CD14-positive monocyte (primary cell): ENCODE measurements around the gene GRIN3A. TPM values are rescaled to one million over a fixed set of nuclear protein-coding genes. Genes with fewer than 3 reads are reported as not detected.

ENCODE experiments used
- DNase-seq, 3 donors: peaks; one replicate each; pipeline ENCODE4 v3.0.0-alpha.2; 2011 to 2022
- H2AFZ ChIP-seq: 2 replicates; pipeline ENCODE4 v1.6.0; 2012; ENCODE audit warnings: mild to moderate bottlenecking, low read depth, low read length, inconsistent platforms; ENCODE audit not compliant: insufficient read depth, poor library complexity, severe bottlenecking
- H3K27ac ChIP-seq, 2 donors: 1 replicate in 1 of 2; 2 replicates in 1 of 2; pipeline ENCODE4 v1.5.1; 2012 to 2013; ENCODE audit warnings: low read length in 2 of 2, control low read depth in 1 of 2, inconsistent platforms in 1 of 2, low read depth in 1 of 2, mild to moderate bottlenecking in 1 of 2
- H3K27me3 ChIP-seq, 2 donors: one replicate each; pipeline versions ENCODE4 v1.6.0 to v1.6.1; 2011 to 2013; ENCODE audit warnings: low read length in 2 of 2; ENCODE audit not compliant: control insufficient read depth in 2 of 2, insufficient read depth in 2 of 2
- H3K36me3 ChIP-seq, 2 donors: replicated peaks in 1 of 2; 1 replicate in 1 of 2; 2 replicates in 1 of 2; pipeline versions ENCODE4 v1.5.1 to v1.6.1; 2012 to 2013; ENCODE audit warnings: low read length in 2 of 2, control low read depth in 1 of 2, inconsistent platforms in 1 of 2, mild to moderate bottlenecking in 1 of 2; ENCODE audit not compliant: insufficient read depth in 2 of 2, control insufficient read depth in 1 of 2
- H3K4me1 ChIP-seq, 2 donors: 1 replicate in 1 of 2; 2 replicates in 1 of 2; pipeline versions ENCODE4 v1.5.1 to v1.6.1; 2012 to 2013; ENCODE audit warnings: low read length in 2 of 2, control low read depth in 1 of 2, inconsistent platforms in 1 of 2, mild to moderate bottlenecking in 1 of 2, moderate library complexity in 1 of 2; ENCODE audit not compliant: insufficient read depth in 2 of 2, control insufficient read depth in 1 of 2
- H3K4me2 ChIP-seq: replicated peaks from 2 replicates; pipeline ENCODE3; 2012; ENCODE audit warnings: low read length, moderate library complexity, mild to moderate bottlenecking; ENCODE audit not compliant: poor library complexity, severe bottlenecking; ENCODE audit errors: extremely low read depth
- H3K4me3 ChIP-seq, 3 experiments: fragments of 200-600 bp in 1 of 3; sonication (generic) in 1 of 3; replicated peaks in 1 of 3; 1 replicate in 2 of 3; 2 replicates in 1 of 3; pipeline ENCODE4 v1.5.1; 2011 to 2013; ENCODE audit warnings: low read length in 3 of 3, mild to moderate bottlenecking in 3 of 3, control low read depth in 2 of 3, low read depth in 2 of 3, inconsistent platforms in 1 of 3, moderate library complexity in 1 of 3
- H3K79me2 ChIP-seq: 2 replicates; pipeline ENCODE4 v1.6.0; 2012; ENCODE audit warnings: mild to moderate bottlenecking, control low read depth, inconsistent platforms, low read length, moderate library complexity; ENCODE audit not compliant: insufficient read depth
- H3K9ac ChIP-seq: 2 replicates; pipeline ENCODE4 v1.6.0; 2017; ENCODE audit warnings: low read length, mild to moderate bottlenecking; ENCODE audit not compliant: insufficient read depth, poor library complexity, severe bottlenecking
- H3K9me3 ChIP-seq, 2 donors: replicated peaks in 1 of 2; 1 replicate in 1 of 2; 2 replicates in 1 of 2; pipeline versions ENCODE4 v1.5.1 to v1.6.1; 2012 to 2013; ENCODE audit warnings: low read length in 2 of 2, control low read depth in 1 of 2; ENCODE audit not compliant: control insufficient read depth in 1 of 2, insufficient read depth in 1 of 2
- H4K20me1 ChIP-seq: 2 replicates; pipeline ENCODE4 v1.6.0; 2012; ENCODE audit warnings: mild to moderate bottlenecking, low read length, control low read depth, moderate library complexity; ENCODE audit not compliant: insufficient read depth
- H3K27ac Mint-ChIP-seq, 7 donors: one replicate each; pipeline ENCODE4 v1.8.0; 2020; ENCODE audit warnings: mild to moderate bottlenecking in 7 of 7, mixed read lengths in 7 of 7, moderate library complexity in 6 of 7, inconsistent platforms in 2 of 7
- H3K27me3 Mint-ChIP-seq, 3 donors: one replicate each; pipeline ENCODE4 v1.8.0; 2021 to 2022; ENCODE audit warnings: low read depth in 3 of 3, mild to moderate bottlenecking in 3 of 3, mixed read lengths in 3 of 3, moderate library complexity in 3 of 3, inconsistent platforms in 1 of 3
- H3K36me3 Mint-ChIP-seq, 2 donors: one replicate each; pipeline ENCODE4 v1.8.0; 2020; ENCODE audit warnings: mixed read lengths in 2 of 2, inconsistent platforms in 1 of 2, mild to moderate bottlenecking in 1 of 2
- H3K4me1 Mint-ChIP-seq: one replicate; pipeline ENCODE4 v1.8.0; 2020; ENCODE audit warnings: mild to moderate bottlenecking, mixed read lengths
- H3K4me3 Mint-ChIP-seq, 2 donors: one replicate each; pipeline ENCODE4 v1.8.0; 2020; ENCODE audit warnings: mild to moderate bottlenecking in 2 of 2, mixed read lengths in 2 of 2, moderate library complexity in 1 of 2
- H3K9me3 Mint-ChIP-seq, 7 donors: one replicate each; pipeline ENCODE4 v1.8.0; 2020 to 2022; ENCODE audit warnings: mixed read lengths in 7 of 7, mild to moderate bottlenecking in 6 of 7, moderate library complexity in 6 of 7, inconsistent platforms in 2 of 7
- CTCF ChIP-seq: fragments of 200-600 bp; IDR thresholded peaks from one replicate; pipeline ENCODE4 v1.8.0; 2022; ENCODE audit warnings: antibody characterized with exemption, mild to moderate bottlenecking
- WGBS: methylation state at CpG from one replicate; pipeline ENCODE4 v1.1.5; 2013; ENCODE audit warnings: missing lambda C conversion rate; ENCODE audit not compliant: insufficient coverage; 5-methylcytosine and 5-hydroxymethylcytosine counted together
- intact Hi-C, 2 donors: fragments of 100-400 bp; cut with micrococcal nuclease; formaldehyde crosslinking; loops; one replicate each; pipeline versions ENCODE4 v1.15.0 to v1.15.1; 2023
- polyA plus RNA-seq, 3 donors: library from polyadenylated mRNA; depleted of rRNA in 1 of 3; unstranded in 2 of 3; stranded (reverse) in 1 of 3; fragments of 300-500 nt in 2 of 3; fragments of >200 nt in 1 of 3; fragmentation: Illumina TruSeq in 2 of 3; gene quantifications; 1 replicate in 2 of 3; 2 replicates in 1 of 3; pipeline ENCODE4 v1.2.3, GENCODE V29; 2012 to 2021

GRIN3A gene
- polyA plus RNA-seq, 3 donors, result 0.11 to 0.39 (median 0.16) TPM

GRCh38 chr9:101567725-101568350, 170.6 kb downstream of the GRIN3A start:
- DNase-seq, result no peak
- Histone ChIP-seq H3K4me2 (no peak overlapping the region), H4K20me1 (no peaks in the 10 kb centered on the region), H3K4me1 (no peaks in the 10 kb centered on the region), H3K9ac (no peak overlapping the region), H3K27me3 (no peaks in the 10 kb centered on the region), H3K9me3 (no peaks in the 10 kb centered on the region), H3K79me2 (no peaks in the 10 kb centered on the region), H3K27ac (no peak overlapping the region), H2AFZ (no peak overlapping the region), H3K36me3 (peaks cover 42 to 82% of the 10 kb centered on the region in 2 donors), H3K4me3 (no peak overlapping the region)
- Mint-ChIP-seq H3K27me3 (no peaks in the 10 kb centered on the region), H3K9me3 (peaks cover 0 to 3% (median 0%) of the 10 kb centered on the region in 7 donors), H3K4me3 (no peak overlapping the region), H3K4me1 (no peaks in the 10 kb centered on the region), H3K27ac (peak overlapping the region in 1 of 7 donors; percentile 13), H3K36me3 (peaks cover 64 to 75% of the 10 kb centered on the region in 2 donors)
- WGBS, result 100% methylated on average over 3 of the region's 3 CpGs
- TF ChIP-seq CTCF, result no peak
- intact Hi-C loops, result no loop called here

GRCh38 chr9:101566904-101567724, 171.3 kb downstream of the GRIN3A start:
- Mint-ChIP-seq H3K27ac (no peak overlapping the region), H3K4me3 (no peak overlapping the region), H3K4me1 (no peaks in the 10 kb centered on the region), H3K36me3 (peaks cover 67 to 77% of the 10 kb centered on the region in 2 donors), H3K9me3 (peaks cover 0 to 3% (median 0%) of the 10 kb centered on the region in 7 donors), H3K27me3 (no peaks in the 10 kb centered on the region)
- no peaks in the 10 kb centered on the region for H4K20me1 ChIP-seq
- no peak overlapping the region for H3K9ac ChIP-seq
- no peaks in the 10 kb centered on the region for H3K9me3 ChIP-seq
- 57% methylated on average over 1 of the region's 5 CpGs for WGBS
- no peak overlapping the region for H3K4me3 ChIP-seq
- TF ChIP-seq CTCF, result peak; percentile 53
- no peaks in the 10 kb centered on the region for H3K79me2 ChIP-seq
- H3K27me3 ChIP-seq, result no peaks in the 10 kb centered on the region
- no peak for DNase-seq
- no peak overlapping the region for H3K27ac ChIP-seq
- H3K4me2 ChIP-seq, result no peak overlapping the region
- peaks cover 48 to 89% of the 10 kb centered on the region in 2 donors for H3K36me3 ChIP-seq
- no peak overlapping the region for H2AFZ ChIP-seq
- H3K4me1 ChIP-seq, result no peaks in the 10 kb centered on the region
- intact Hi-C loops, result no loop called here
